Nephron (organoid): ENCODE data around the gene DHDH.

Experiments
- H3K27ac Mint-ChIP-seq, 3 experiments: 2 replicates each; pipeline ENCODE4 v1.8.0; 2020; ENCODE audit warnings: mixed read lengths in 3 of 3, mild to moderate bottlenecking in 2 of 3, moderate library complexity in 1 of 3
- H3K27me3 Mint-ChIP-seq: 2 replicates; pipeline ENCODE4 v1.8.0; 2021; ENCODE audit warnings: low read depth, mild to moderate bottlenecking, moderate library complexity, mixed read lengths
- H3K36me3 Mint-ChIP-seq: 2 replicates; pipeline ENCODE4 v1.8.0; 2020; ENCODE audit warnings: low read depth, mixed read lengths
- H3K4me1 Mint-ChIP-seq: 2 replicates; pipeline ENCODE4 v1.8.0; 2020; ENCODE audit warnings: mixed read lengths
- H3K4me3 Mint-ChIP-seq, 3 experiments: 2 replicates each; pipeline ENCODE4 v1.8.0; 2020; ENCODE audit warnings: mild to moderate bottlenecking in 3 of 3, mixed read lengths in 3 of 3, moderate library complexity in 2 of 3
- H3K9me3 Mint-ChIP-seq: 2 replicates; pipeline ENCODE4 v1.8.0; 2020; ENCODE audit warnings: mixed read lengths
- CTCF ChIP-seq, 3 experiments: fragments of 200-600 bp; sonication (generic); IDR thresholded peaks; one replicate each; pipeline ENCODE4 v1.5.0; 2021; ENCODE audit warnings: antibody characterized with exemption in 3 of 3; ENCODE audit not compliant: unreplicated experiment in 3 of 3

DHDH gene

GRCh38 chr19:48962849-48963165, 29.3 kb downstream of the DHDH start:
- Mint-ChIP-seq H3K4me3 (peak overlapping the region in 2 of 3 experiments; percentile 36 to 100), H3K36me3 (peaks cover 24% of the 10 kb centered on the region), H3K27ac (peak overlapping the region; percentile 96 to 100 (median 99)), H3K9me3 (no peaks in the 10 kb centered on the region), H3K4me1 (peaks cover 27% of the 10 kb centered on the region), H3K27me3 (no peaks in the 10 kb centered on the region)
- TF ChIP-seq CTCF (IDR thresholded peaks at IDR 0.05; ENCODE audit: unreplicated experiment in 3 of 3) = no peak

GRCh38 chr19:48963371-48964204, 30.1 kb downstream of the DHDH start:
- no peaks in the 10 kb centered on the region for H3K9me3 Mint-ChIP-seq

GRCh38 chr19:48964205-48965039, 30.9 kb downstream of the DHDH start:
- no peak for TF ChIP-seq CTCF (IDR thresholded peaks at IDR 0.05; ENCODE audit: unreplicated experiment in 3 of 3)
- Mint-ChIP-seq H3K4me3 (peak overlapping the region; percentile 99 to 100 (median 99)), H3K27ac (peak overlapping the region; percentile 96 to 100 (median 99)), H3K27me3 (no peaks in the 10 kb centered on the region), H3K4me1 (peaks cover 27% of the 10 kb centered on the region), H3K9me3 (no peaks in the 10 kb centered on the region), H3K36me3 (peaks cover 30% of the 10 kb centered on the region)

More at GRCh38 chr19:48963371-48964204, 30.1 kb downstream of the DHDH start:
- H3K4me1 Mint-ChIP-seq = peaks cover 27% of the 10 kb centered on the region
- H3K36me3 Mint-ChIP-seq = peaks cover 29% of the 10 kb centered on the region
- TF ChIP-seq CTCF (IDR thresholded peaks at IDR 0.05; ENCODE audit: unreplicated experiment in 3 of 3) = no peak
- H3K27me3 Mint-ChIP-seq = no peaks in the 10 kb centered on the region
- peak overlapping the region; percentile 99 to 100 (median 99) for H3K4me3 Mint-ChIP-seq
- H3K27ac Mint-ChIP-seq = peak overlapping the region; percentile 96 to 100 (median 99)

GRCh38 chr19:48965040-48965805, 31.7 kb downstream of the DHDH start, which contains the start of gene FTL:
Gene FTL, plus strand, starts transcription at chr19:48965309. Its CDS starts 199 bp downstream, at chr19:48965508.
- H3K9me3 Mint-ChIP-seq = no peaks in the 10 kb centered on the region
- no peak for TF ChIP-seq CTCF (IDR thresholded peaks at IDR 0.05; ENCODE audit: unreplicated experiment in 3 of 3)
- no peaks in the 10 kb centered on the region for H3K27me3 Mint-ChIP-seq
- H3K27ac Mint-ChIP-seq = peak within 1 kb of the TSS; percentile 96 to 100 (median 99)
- H3K4me3 Mint-ChIP-seq = peak within 1 kb of the TSS; percentile 99 to 100 (median 99)
- peaks cover 27% of the 10 kb centered on the region for H3K4me1 Mint-ChIP-seq
- peaks cover 36% of the 10 kb centered on the region for H3K36me3 Mint-ChIP-seq

- Mint-ChIP-seq H3K4me3 (peak overlapping the region; percentile 99 to 100 (median 99)), H3K27ac (peak overlapping the region; percentile 96 to 100 (median 99))
These were observed 32.5 kb downstream of the DHDH start for GRCh38 chr19:48965806-48966540.

More at GRCh38 chr19:48965806-48966540, 32.5 kb downstream of the DHDH start:
- H3K4me1 Mint-ChIP-seq = peaks cover 30% of the 10 kb centered on the region
- no peaks in the 10 kb centered on the region for H3K9me3 Mint-ChIP-seq
- peaks cover 39% of the 10 kb centered on the region for H3K36me3 Mint-ChIP-seq
- no peak for TF ChIP-seq CTCF (IDR thresholded peaks at IDR 0.05; ENCODE audit: unreplicated experiment in 3 of 3)
- H3K27me3 Mint-ChIP-seq = no peaks in the 10 kb centered on the region
